Activated CD4-positive, alpha-beta T cell treated with anti-CD3 and anti-CD28 coated beads for 48 hours (primary cell): ENCODE data around the gene BBS12.
A peak's percentile ranks its signal among the peaks of the same experiment; 100 is the strongest.

ENCODE experiments used
- DNase-seq: peaks from one replicate; pipeline ENCODE4 v3.0.0-alpha.2; 2020

Gene BBS12

GRCh38 chr4:122716825-122717448 is 15.6 kb upstream of the BBS12 start:
- peak; percentile 89 for DNase-seq

GRCh38 chr4:122718281-122718680 is 14.2 kb upstream of the BBS12 start:
- DNase-seq = no peak

- DNase-seq = no peak
Observed at GRCh38 chr4:122722256-122722655, 10.2 kb upstream of the BBS12 start.

GRCh38 chr4:122728856-122729255 is 3.6 kb upstream of the BBS12 start:
- DNase-seq = no peak

- no peak for DNase-seq
Observed at GRCh38 chr4:122731676-122732075, 828 bp upstream of the BBS12 start.

GRCh38 chr4:122733787-122734120 is 1.2 kb downstream of the BBS12 start:
- no peak for DNase-seq

- DNase-seq = no peak
Observed at GRCh38 chr4:122739174-122739573, 6.7 kb downstream of the BBS12 start.

- no peak for DNase-seq
Observed at GRCh38 chr4:122742933-122743829, 10.7 kb downstream of the BBS12 start.

- no peak for DNase-seq
Observed at GRCh38 chr4:122744229-122744628, 11.7 kb downstream of the BBS12 start.

GRCh38 chr4:122746485-122746965 is 14.0 kb downstream of the BBS12 start:
- DNase-seq = no peak

GRCh38 chr4:122747068-122747467 is 14.6 kb downstream of the BBS12 start:
- DNase-seq = no peak

GRCh38 chr4:122747883-122748282 is 15.4 kb downstream of the BBS12 start:
- DNase-seq = no peak

GRCh38 chr4:122749704-122750454 is 17.4 kb downstream of the BBS12 start:
- no peak for DNase-seq

GRCh38 chr4:122755675-122756074 is 23.2 kb downstream of the BBS12 start:
- DNase-seq = no peak

GRCh38 chr4:122758033-122758432 is 25.5 kb downstream of the BBS12 start:
- no peak for DNase-seq

GRCh38 chr4:122759639-122760310 is 27.3 kb downstream of the BBS12 start:
- DNase-seq = no peak

- DNase-seq = no peak
Observed at GRCh38 chr4:122762520-122762919, 30.0 kb downstream of the BBS12 start.

- DNase-seq = no peak
Observed at GRCh38 chr4:122762966-122763716, 30.6 kb downstream of the BBS12 start.

- no peak for DNase-seq
Observed at GRCh38 chr4:122764071-122764820, 31.7 kb downstream of the BBS12 start.

- DNase-seq = no peak
Observed at GRCh38 chr4:122764821-122765215, 32.3 kb downstream of the BBS12 start.

GRCh38 chr4:122765692-122766352 is 33.3 kb downstream of the BBS12 start:
- no peak for DNase-seq
